ENCODE results near the gene EYA2. TPM values are rescaled to one million over a fixed set of nuclear protein-coding genes. Genes with fewer than 3 reads are reported as not detected.

Gene EYA2
- total and polyA plus RNA-seq, 2 experiments from 2014 or later: 1.4 to 2.0 TPM

DNA sequence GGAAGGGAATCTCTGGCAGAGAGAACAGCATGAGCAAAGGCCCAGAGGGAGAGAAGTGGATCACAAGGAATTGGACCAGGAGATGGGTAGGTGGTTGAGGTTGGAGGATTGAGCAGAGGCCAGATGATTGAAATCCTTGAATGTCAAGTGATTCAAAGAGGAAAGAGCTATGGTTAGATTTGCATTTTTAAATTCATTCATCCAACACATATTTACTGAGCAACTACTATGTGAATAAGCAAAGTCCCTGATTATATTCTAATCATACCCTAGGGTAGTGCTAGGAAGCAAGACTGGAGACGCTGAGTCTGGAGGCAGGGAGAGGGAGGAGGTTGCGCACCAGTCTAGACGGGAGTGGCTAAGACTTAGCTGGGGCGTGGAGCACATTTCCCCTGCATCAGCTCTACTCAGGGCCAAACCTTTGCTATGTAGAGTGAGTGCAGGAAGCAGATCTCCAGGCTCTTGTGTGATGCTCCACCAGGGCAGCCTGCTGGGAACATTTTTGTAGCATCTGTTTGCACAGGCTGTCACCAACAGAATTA, 40.2 kb downstream of the EYA2 start:
- no peak overlapping the region for H2AFZ ChIP-seq
- 89% methylated on average over 4 of the region's 4 CpGs for WGBS (ENCODE audit: low lambda C conversion rate, missing lambda C conversion rate)
- no peaks in the 10 kb centered on the region for H3K36me3 ChIP-seq (replicated peaks; ENCODE audit: insufficient read depth, low read depth)
- no peak overlapping the region for H3K4me3 ChIP-seq
- no peaks in the 10 kb centered on the region for H3K9me3 ChIP-seq (ENCODE audit: low read depth)
- no peaks in the 10 kb centered on the region for H4K20me1 ChIP-seq (ENCODE audit: insufficient read depth, poor library complexity, severe bottlenecking)
- DNase-seq (ENCODE audit: low spot score): no peak
- H3K27ac ChIP-seq: no peak overlapping the region
- no peaks in the 10 kb centered on the region for H3K27me3 ChIP-seq
- TF ChIP-seq EZH2phosphoT487 (IDR thresholded peaks at IDR 0.05; ENCODE audit: low read depth, severe bottlenecking, unreplicated experiment): no peak
- TF ChIP-seq EZH2 (IDR thresholded peaks at IDR 0.05; ENCODE audit: borderline replicate concordance): no peak
- TF ChIP-seq, protein P1, sequence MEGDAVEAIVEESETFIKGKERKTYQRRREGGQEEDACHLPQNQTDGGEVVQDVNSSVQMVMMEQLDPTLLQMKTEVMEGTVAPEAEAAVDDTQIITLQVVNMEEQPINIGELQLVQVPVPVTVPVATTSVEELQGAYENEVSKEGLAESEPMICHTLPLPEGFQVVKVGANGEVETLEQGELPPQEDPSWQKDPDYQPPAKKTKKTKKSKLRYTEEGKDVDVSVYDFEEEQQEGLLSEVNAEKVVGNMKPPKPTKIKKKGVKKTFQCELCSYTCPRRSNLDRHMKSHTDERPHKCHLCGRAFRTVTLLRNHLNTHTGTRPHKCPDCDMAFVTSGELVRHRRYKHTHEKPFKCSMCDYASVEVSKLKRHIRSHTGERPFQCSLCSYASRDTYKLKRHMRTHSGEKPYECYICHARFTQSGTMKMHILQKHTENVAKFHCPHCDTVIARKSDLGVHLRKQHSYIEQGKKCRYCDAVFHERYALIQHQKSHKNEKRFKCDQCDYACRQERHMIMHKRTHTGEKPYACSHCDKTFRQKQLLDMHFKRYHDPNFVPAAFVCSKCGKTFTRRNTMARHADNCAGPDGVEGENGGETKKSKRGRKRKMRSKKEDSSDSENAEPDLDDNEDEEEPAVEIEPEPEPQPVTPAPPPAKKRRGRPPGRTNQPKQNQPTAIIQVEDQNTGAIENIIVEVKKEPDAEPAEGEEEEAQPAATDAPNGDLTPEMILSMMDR (IDR thresholded peaks at IDR 0.05; ENCODE audit: poor library complexity): no peak
- H3K4me2 ChIP-seq: no peak overlapping the region
- H3K79me2 ChIP-seq: no peaks in the 10 kb centered on the region
- no peaks in the 10 kb centered on the region for H3K9me2 ChIP-seq (replicated peaks; ENCODE audit: insufficient read depth)
- peaks cover 4% of the 10 kb centered on the region for H3K4me1 ChIP-seq (ENCODE audit: insufficient read depth)

DNA sequence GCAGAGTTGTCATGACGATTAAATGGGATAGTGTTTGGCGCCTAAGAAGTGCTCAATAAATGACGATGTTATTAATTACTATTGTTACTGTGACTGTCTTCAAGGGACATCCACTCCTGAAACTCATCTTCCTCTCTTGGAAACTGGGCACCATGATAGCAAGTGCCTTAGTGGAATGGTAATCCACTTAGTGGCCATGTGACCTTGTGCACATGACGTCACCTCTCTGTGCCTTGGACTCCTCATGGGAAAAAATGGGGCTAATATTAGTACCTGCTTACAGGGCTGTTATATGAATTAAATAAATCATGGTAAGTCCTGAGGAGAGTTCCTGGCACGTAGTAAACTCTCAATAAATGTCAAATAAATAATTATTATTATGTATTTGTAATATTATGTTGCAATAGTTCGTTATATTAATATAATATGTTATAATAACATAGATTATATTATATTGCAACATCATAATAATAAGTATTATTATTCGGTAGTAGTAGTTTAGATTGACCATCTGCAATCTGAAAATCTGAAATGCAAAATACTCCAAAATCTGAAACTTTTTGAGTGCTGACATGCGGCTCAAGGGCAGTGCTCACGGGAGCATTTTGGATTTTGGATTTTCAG, 40.9 kb downstream of the EYA2 start:
- Histone ChIP-seq H3K4me2 (no peak overlapping the region), H3K27me3 (no peaks in the 10 kb centered on the region), H3K9me3 (ENCODE audit: low read depth) (no peaks in the 10 kb centered on the region), H3K27ac (no peak overlapping the region), H2AFZ (no peak overlapping the region), H3K9me2 (replicated peaks; ENCODE audit: insufficient read depth) (no peaks in the 10 kb centered on the region), H3K36me3 (replicated peaks; ENCODE audit: insufficient read depth, low read depth) (no peaks in the 10 kb centered on the region), H3K4me1 (ENCODE audit: insufficient read depth) (peaks cover 4% of the 10 kb centered on the region), H3K4me3 (no peak overlapping the region), H3K79me2 (no peaks in the 10 kb centered on the region), H4K20me1 (ENCODE audit: insufficient read depth, poor library complexity, severe bottlenecking) (no peaks in the 10 kb centered on the region)
- TF ChIP-seq, protein P1 (IDR thresholded peaks at IDR 0.05; ENCODE audit: poor library complexity): no peak
- TF ChIP-seq EZH2 (IDR thresholded peaks at IDR 0.05; ENCODE audit: borderline replicate concordance) (no peak), EZH2phosphoT487 (IDR thresholded peaks at IDR 0.05; ENCODE audit: low read depth, severe bottlenecking, unreplicated experiment) (no peak)
- 95% methylated on average over 9 of the region's 9 CpGs for WGBS (ENCODE audit: low lambda C conversion rate, missing lambda C conversion rate)
- DNase-seq (ENCODE audit: low spot score): no peak

DNA sequence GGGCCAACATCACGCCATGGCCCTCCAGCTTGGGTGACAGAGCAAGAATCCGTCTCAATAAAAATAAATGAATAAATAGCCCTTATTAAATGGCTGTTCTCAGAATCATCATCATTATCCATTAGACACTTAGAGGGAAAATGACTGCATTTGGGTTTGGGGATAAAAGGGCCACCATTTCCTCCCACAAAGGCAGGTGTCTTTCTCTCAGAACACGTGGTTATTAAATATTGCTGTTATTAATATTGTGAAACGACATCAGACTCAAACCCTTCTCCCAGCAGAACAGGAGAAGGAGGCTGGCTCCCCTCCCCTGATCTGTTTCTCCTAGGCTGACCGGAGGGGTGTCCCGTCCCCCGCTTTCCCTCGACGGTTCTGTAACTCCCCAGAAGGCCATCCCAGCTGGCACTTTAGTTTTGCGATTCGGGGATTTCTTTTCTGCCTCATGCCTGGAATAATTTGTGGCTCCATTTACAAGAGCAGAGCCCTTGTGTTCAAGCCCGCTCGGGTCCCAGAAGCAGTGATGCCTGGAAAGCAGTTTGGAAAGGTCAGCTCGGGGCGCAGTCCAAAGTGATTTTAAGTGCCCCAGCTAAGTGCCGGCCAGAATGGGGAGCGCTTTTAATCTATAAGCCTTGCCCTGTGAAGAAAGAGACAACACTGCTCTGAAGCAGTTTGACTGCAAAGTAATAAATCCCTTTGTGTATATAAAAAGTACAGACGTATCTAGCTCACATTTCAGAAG, 41.9 kb downstream of the EYA2 start:
- Histone ChIP-seq H2AFZ (no peak overlapping the region), H3K9me2 (replicated peaks; ENCODE audit: insufficient read depth) (no peaks in the 10 kb centered on the region), H3K27me3 (no peaks in the 10 kb centered on the region), H3K36me3 (replicated peaks; ENCODE audit: insufficient read depth, low read depth) (no peaks in the 10 kb centered on the region), H3K4me3 (no peak overlapping the region), H3K79me2 (no peaks in the 10 kb centered on the region), H3K4me1 (ENCODE audit: insufficient read depth) (peaks cover 4% of the 10 kb centered on the region), H3K27ac (peak overlapping the region; percentile 48), H4K20me1 (ENCODE audit: insufficient read depth, poor library complexity, severe bottlenecking) (no peaks in the 10 kb centered on the region), H3K9me3 (ENCODE audit: low read depth) (no peaks in the 10 kb centered on the region), H3K4me2 (peak overlapping the region; percentile 58)
- TF ChIP-seq, protein P1 (IDR thresholded peaks at IDR 0.05; ENCODE audit: poor library complexity): no peak
- TF ChIP-seq EZH2 (IDR thresholded peaks at IDR 0.05; ENCODE audit: borderline replicate concordance) (no peak), EZH2phosphoT487 (IDR thresholded peaks at IDR 0.05; ENCODE audit: low read depth, severe bottlenecking, unreplicated experiment) (no peak)
- WGBS (ENCODE audit: low lambda C conversion rate, missing lambda C conversion rate): 44% methylated on average over 18 of the region's 18 CpGs
- DNase-seq (ENCODE audit: low spot score): peak; percentile 15

Data from hepatocyte (in vitro differentiated cells).